NCI-H345 (cell line): ENCODE data around the gene CHRM1.
"Not testable (repeated sequence)": the region's sequence is repeated elsewhere in the genome, so short reads cannot be mapped to it uniquely, and the experiment has no call there.

ENCODE experiments used
- DNase-seq: peaks from one replicate; lab custom pipeline; 2025; lab: John Stamatoyannopoulos, UW

Gene CHRM1

GRCh38 chr11:62875698-62876478 is 45.3 kb downstream of the CHRM1 start:
- no peak for DNase-seq

GRCh38 chr11:62874851-62875250 is 46.3 kb downstream of the CHRM1 start:
- DNase-seq, result no peak

- DNase-seq, result no peak
Measured at GRCh38 chr11:62865635-62866034, 55.5 kb downstream of the CHRM1 start.

DNA sequence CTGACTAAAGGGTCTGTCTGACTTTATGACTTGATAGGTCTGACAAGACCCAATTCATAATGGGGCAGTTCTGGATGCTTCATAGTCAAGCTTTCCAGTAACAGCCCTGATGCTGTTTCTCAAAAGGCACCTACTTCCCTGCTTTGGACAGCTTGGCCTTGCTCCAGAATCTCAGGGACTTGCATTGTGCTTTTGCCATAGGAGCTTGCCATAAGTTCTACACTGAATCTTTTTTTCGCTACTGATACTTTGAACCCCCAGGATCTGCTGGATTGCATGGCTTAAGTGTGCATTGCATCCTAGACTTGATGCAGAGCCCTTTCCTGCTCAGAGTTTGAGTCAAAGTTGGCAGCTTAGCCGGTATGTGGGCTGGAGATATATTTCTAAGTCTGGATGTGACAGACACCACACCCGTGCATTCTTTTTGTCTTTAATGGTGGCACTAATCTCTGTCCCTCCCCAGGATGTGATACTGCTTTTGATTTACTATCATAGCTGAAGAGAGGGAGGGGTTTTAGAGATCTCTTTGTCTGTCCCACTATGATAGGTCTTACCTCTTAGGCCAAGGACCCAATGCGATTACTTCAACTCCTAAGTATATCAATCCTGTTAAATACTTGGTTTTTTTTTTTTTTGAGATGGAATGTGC is 57.4 kb downstream of the CHRM1 start:
- DNase-seq, result no peak

- not testable (repeated sequence) for DNase-seq
Measured at GRCh38 chr11:62861564-62862192, 59.5 kb downstream of the CHRM1 start.

- no peak for DNase-seq
Measured at GRCh38 chr11:62860835-62861563, 60.2 kb downstream of the CHRM1 start.

- not testable (repeated sequence) for DNase-seq
Measured at GRCh38 chr11:62859281-62859703, 61.9 kb downstream of the CHRM1 start.
